GM12878 (cell line): ENCODE measurements around the gene DPY19L1. TPM values are rescaled to one million over a fixed set of nuclear protein-coding genes. Genes with fewer than 3 reads are reported as not detected.

Source experiments
- ATAC-seq: fragments of 200-7000 bp; cut with Tn5 transposase; 3 replicates; pipeline ENCODE4 v1.9.1; 2020; ENCODE audit warnings: mild to moderate bottlenecking, moderate library complexity
- BruUV-seq: library from RNA; stranded (reverse); fragments of 400-500 nt; replicated peaks from 2 replicates; lab custom pipeline; 2021; lab: Mats Ljungman, UMichigan
- CTCF ChIA-PET: fragments of 300-600 bp; sonication (Branson Sonifier 250); formaldehyde crosslinking; extraction: SDS; loops from one replicate; lab custom pipeline; 2021; ENCODE audit warnings: inconsistent platforms; lab: Yijun Ruan, JAX
- POLR2A ChIA-PET: fragments of 350-600 bp; formaldehyde crosslinking; extraction: SDS; loops from one replicate; lab custom pipeline; 2021; ENCODE audit warnings: inconsistent platforms; lab: Charles Lee
- RAD21 ChIA-PET: fragments of 300-600 bp; sonication (Branson Sonifier 250); formaldehyde crosslinking; loops from one replicate; lab custom pipeline; 2023; ENCODE audit warnings: antibody characterized with exemption; ENCODE audit not compliant: unreplicated experiment; lab: Charles Lee
- SMC1A ChIA-PET: fragments of 300-600 bp; sonication (Branson Sonifier 250); formaldehyde crosslinking; loops from one replicate; lab custom pipeline; 2023; ENCODE audit not compliant: unreplicated experiment, uncharacterized antibody; lab: Charles Lee
- DNase-seq: peaks from one replicate; pipeline ENCODE4 v3.0.0-alpha.2; 2011; ENCODE audit warnings: low read depth, low spot score
- FAIRE-seq: peaks from 3 replicates; lab custom pipeline; 2011; peaks lifted over from hg19 to GRCh38; lab: Jason Lieb, UNC
- H2AFZ ChIP-seq: 2 replicates; pipeline ENCODE4 v1.6.0; 2011; ENCODE audit warnings: low read depth, low read length, control low read depth; ENCODE audit not compliant: control insufficient read depth
- H3K27ac ChIP-seq: 2 replicates; pipeline ENCODE4 v1.5.1; 2011; ENCODE audit warnings: control low read depth; ENCODE audit not compliant: control insufficient read depth, insufficient read depth
- H3K27me3 ChIP-seq, 2 experiments: replicated peaks in 1 of 2; 2 replicates each; pipeline versions ENCODE4 v1.6.0 to v1.6.1; 2011; ENCODE audit warnings: low read length in 1 of 2; ENCODE audit not compliant: control insufficient read depth in 2 of 2, insufficient read depth in 2 of 2
- H3K36me3 ChIP-seq, 2 experiments: 2 replicates each; pipeline ENCODE4 v1.5.1; 2011; ENCODE audit warnings: low read length in 1 of 2; ENCODE audit not compliant: control insufficient read depth in 2 of 2, insufficient read depth in 2 of 2
- H3K4me1 ChIP-seq: 2 replicates; pipeline ENCODE4 v1.6.1; 2011; ENCODE audit warnings: mild to moderate bottlenecking, low read length, moderate library complexity, mixed read lengths; ENCODE audit not compliant: control insufficient read depth, insufficient read depth
- H3K4me2 ChIP-seq: 2 replicates; pipeline ENCODE4 v1.6.0; 2011; ENCODE audit warnings: control low read depth; ENCODE audit not compliant: control insufficient read depth, insufficient read depth
- H3K4me3 ChIP-seq: fragments of 200-600 bp; sonication (generic); 2 replicates; pipeline ENCODE4 v1.5.1; 2016
- H3K79me2 ChIP-seq: 2 replicates; pipeline ENCODE4 v1.6.0; 2011; ENCODE audit warnings: low read length; ENCODE audit not compliant: control insufficient read depth, insufficient read depth
- H3K9ac ChIP-seq: 2 replicates; pipeline ENCODE4 v1.8.0; 2011; ENCODE audit warnings: low read length, control low read depth, mixed read lengths; ENCODE audit not compliant: control insufficient read depth, insufficient read depth
- H3K9me3 ChIP-seq: replicated peaks from 3 replicates; pipeline ENCODE4 v1.5.1; 2011; ENCODE audit warnings: mild to moderate bottlenecking, low read length; ENCODE audit not compliant: control insufficient read depth, insufficient read depth
- H4K20me1 ChIP-seq: 2 replicates; pipeline ENCODE4 v1.6.0; 2011; ENCODE audit not compliant: control insufficient read depth, insufficient read depth
- BMI1 ChIP-seq: fragments of 450-650 bp; IDR thresholded peaks from 2 replicates; pipeline ENCODE4 v1.6.1; 2016; ENCODE audit warnings: mild to moderate bottlenecking, moderate library complexity, borderline replicate concordance
- CBX5 ChIP-seq: sonication (generic); IDR thresholded peaks from 2 replicates; pipeline ENCODE4 v1.6.1; 2016; ENCODE audit warnings: low read depth, moderate library complexity, mild to moderate bottlenecking, inconsistent platforms
- CREM ChIP-seq: IDR thresholded peaks from 2 replicates; pipeline ENCODE4 v1.6.1; 2014; ENCODE audit warnings: antibody characterized with exemption, low read depth
- MXI1 ChIP-seq: fragments of 150-350 bp; IDR thresholded peaks from 2 replicates; pipeline ENCODE4 v1.6.1; 2011; ENCODE audit warnings: low read depth, mild to moderate bottlenecking, inconsistent platforms, low read length, improper control_type of control experiment
- NRF1 ChIP-seq: conservative IDR thresholded peaks from 2 replicates; pipeline ENCODE4 v1.6.1; 2011; ENCODE audit warnings: mild to moderate bottlenecking, low read depth, low read length, improper control_type of control experiment
- RAD21 ChIP-seq: IDR thresholded peaks from 2 replicates; pipeline ENCODE4 v1.6.1; 2011; ENCODE audit warnings: mild to moderate bottlenecking, low read depth, low read length, moderate library complexity; ENCODE audit not compliant: insufficient read depth
- SIN3A ChIP-seq: IDR thresholded peaks from 2 replicates; pipeline ENCODE4 v1.6.1; 2012; ENCODE audit warnings: low read depth, low read length, improper control_type of control experiment
- SUPT20H ChIP-seq: IDR thresholded peaks from 2 replicates; pipeline ENCODE4 v1.6.1; 2011; ENCODE audit warnings: low read depth, mild to moderate bottlenecking, low read length, moderate library complexity, borderline replicate concordance; ENCODE audit not compliant: control insufficient read depth
- WGBS: methylation state at CpG from one replicate; pipeline ENCODE4 v1.1.6; 2016; ENCODE audit warnings: low lambda C conversion rate; ENCODE audit not compliant: insufficient replicate concordance, insufficient coverage; ENCODE audit errors: missing lambda C conversion rate; 5-methylcytosine and 5-hydroxymethylcytosine counted together
- in situ Hi-C: fragments of 300-500 bp; cut with MboI; formaldehyde crosslinking; loops from 9 replicates; pipeline ENCODE4 v1.14.3; 2018; ENCODE audit warnings: mixed read lengths
- intact Hi-C: fragments of 100-400 bp; cut with micrococcal nuclease; formaldehyde crosslinking; loops from one replicate; pipeline ENCODE4 v1.14.2; 2022; ENCODE audit not compliant: unreplicated experiment
- polyA plus RNA-seq, 11 experiments: library from polyadenylated mRNA; depleted of rRNA in 4 of 11; unstranded in 6 of 11; stranded (reverse) in 5 of 11; fragments of >200 nt; fragmentation: Nextera tagmentation in 4 of 11; fragmentation: Illumina TruSeq in 1 of 11; extraction: Ambion mirVana in 4 of 11; extraction: Trizol in 1 of 11; gene quantifications; 1 replicate in 1 of 11; 2 replicates in 10 of 11; pipeline versions ENCODE4 v1.2.1 to v1.2.3, GENCODE V29; 2011 to 2016; ENCODE audit warnings: inconsistent platforms in 2 of 11, missing spikeins in 2 of 11, low read depth in 1 of 11
- total RNA-seq, 4 experiments: library from RNA; depleted of rRNA in 3 of 4; stranded (reverse); fragments of >200 nt in 3 of 4; fragmentation: Illumina TruSeq in 1 of 4; extraction: Trizol in 1 of 4; gene quantifications; 2 replicates each; pipeline versions ENCODE4 v1.2.1 to v1.2.3, GENCODE V29; 2013 to 2021
- TF ChIP-seq, protein P1 (sequence below), 3 experiments: IDR thresholded peaks in 2 of 3; conservative IDR thresholded peaks in 1 of 3; 2 replicates each; pipeline ENCODE4 v1.5.1; 2011; ENCODE audit warnings: low read depth in 3 of 3, low read length in 3 of 3, mild to moderate bottlenecking in 3 of 3, control low read depth in 2 of 3, moderate library complexity in 2 of 3, inconsistent platforms in 1 of 3, mixed read lengths in 1 of 3; ENCODE audit not compliant: control insufficient read depth in 2 of 3, insufficient read depth in 1 of 3; ENCODE audit errors: extremely low read depth in 1 of 3
- TF ChIP-seq, protein P2 (sequence below): IDR thresholded peaks from 2 replicates; pipeline ENCODE4 v1.6.1; 2012; ENCODE audit warnings: mild to moderate bottlenecking, low read depth, low read length

Gene DPY19L1
- total and polyA plus RNA-seq, 10 of the 15 experiments (the other 5 are each of a cell fraction or from before 2014, with no cell fraction given): 0.47 to 35.4 (median 3.8) TPM

DNA sequence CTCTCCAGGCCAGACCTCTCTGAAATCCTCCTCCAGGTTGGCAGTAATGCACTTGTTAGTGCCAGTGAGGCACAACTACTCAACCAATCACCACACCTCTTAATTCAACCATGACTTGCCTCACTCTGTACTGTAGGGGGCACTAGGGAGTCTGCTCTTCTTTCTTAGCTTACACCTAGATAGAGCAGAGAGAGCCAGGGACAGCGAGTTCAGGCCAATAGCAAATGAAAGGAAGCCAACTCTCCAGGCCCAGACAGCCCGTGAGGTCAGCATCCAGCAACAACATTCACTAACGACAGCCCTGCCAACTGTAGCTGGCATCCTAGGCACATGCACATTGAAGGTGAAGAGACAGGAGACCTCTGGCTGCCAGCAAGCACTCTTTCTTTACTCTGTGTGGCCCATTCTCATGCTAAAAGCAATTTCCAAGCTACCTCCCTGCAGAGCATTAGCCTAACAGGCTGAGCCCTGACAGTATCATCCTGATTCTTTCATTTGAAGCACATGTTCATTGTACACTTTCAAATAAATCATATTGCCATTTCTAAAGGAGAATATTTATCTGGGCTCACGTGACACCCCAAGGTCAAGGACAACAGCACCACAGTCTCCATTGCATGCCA is 136.3 kb downstream of the DPY19L1 start:
- H3K36me3 ChIP-seq: no peaks in the 10 kb centered on the region
- no peak overlapping the region for H2AFZ ChIP-seq
- SMC1A ChIA-PET: interaction anchor here (1.2 to 1.3 kb wide), 2 partner anchors 133 to 226 kb away, joined by 3 to 5 read pairs; no protein-coding TSS in a partner anchor
- CTCF ChIA-PET: interaction anchor here (0.9 to 1.0 kb wide), 2 partner anchors 27 to 215 kb away, joined by 3 to 5 read pairs; no protein-coding TSS in a partner anchor
- TF ChIP-seq, protein P1, sequence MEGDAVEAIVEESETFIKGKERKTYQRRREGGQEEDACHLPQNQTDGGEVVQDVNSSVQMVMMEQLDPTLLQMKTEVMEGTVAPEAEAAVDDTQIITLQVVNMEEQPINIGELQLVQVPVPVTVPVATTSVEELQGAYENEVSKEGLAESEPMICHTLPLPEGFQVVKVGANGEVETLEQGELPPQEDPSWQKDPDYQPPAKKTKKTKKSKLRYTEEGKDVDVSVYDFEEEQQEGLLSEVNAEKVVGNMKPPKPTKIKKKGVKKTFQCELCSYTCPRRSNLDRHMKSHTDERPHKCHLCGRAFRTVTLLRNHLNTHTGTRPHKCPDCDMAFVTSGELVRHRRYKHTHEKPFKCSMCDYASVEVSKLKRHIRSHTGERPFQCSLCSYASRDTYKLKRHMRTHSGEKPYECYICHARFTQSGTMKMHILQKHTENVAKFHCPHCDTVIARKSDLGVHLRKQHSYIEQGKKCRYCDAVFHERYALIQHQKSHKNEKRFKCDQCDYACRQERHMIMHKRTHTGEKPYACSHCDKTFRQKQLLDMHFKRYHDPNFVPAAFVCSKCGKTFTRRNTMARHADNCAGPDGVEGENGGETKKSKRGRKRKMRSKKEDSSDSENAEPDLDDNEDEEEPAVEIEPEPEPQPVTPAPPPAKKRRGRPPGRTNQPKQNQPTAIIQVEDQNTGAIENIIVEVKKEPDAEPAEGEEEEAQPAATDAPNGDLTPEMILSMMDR (IDR thresholded peaks at IDR 0.05 in 2 of 3, conservative IDR thresholded peaks at IDR 0.05 in 1 of 3; ENCODE audit: control insufficient read depth in 2 of 3, extremely low read depth in 1 of 3, insufficient read depth in 1 of 3, low read depth in 3 of 3, low read length in 3 of 3): peak in 1 of 3 experiments; percentile 38; a peak in 2 of 6 replicates
- TF ChIP-seq SIN3A (no peak), RAD21 (0 out of 2 replicates have a peak, but pooled peaks have one; percentile 18)
- TF ChIP-seq, all 136 proteins: peak for 2
- no peaks in the 10 kb centered on the region for H3K4me1 ChIP-seq
- no peak overlapping the region for H3K27ac ChIP-seq
- no peak overlapping the region for H3K9ac ChIP-seq
- POLR2A ChIA-PET: no interaction called here
- H3K79me2 ChIP-seq: no peaks in the 10 kb centered on the region
- WGBS: 14% methylated on average over 4 of the region's 4 CpGs
- no peaks in the 10 kb centered on the region for H4K20me1 ChIP-seq
- RAD21 ChIA-PET: interaction anchor here (1.7 kb wide), 1 partner anchor 133 kb away, joined by 4 read pairs; no protein-coding TSS in a partner anchor
- ATAC-seq (peak; percentile 49; the same call in 2 of the 3 replicates), DNase-seq (no peak), FAIRE-seq (peak; percentile 31)
- H3K27me3 ChIP-seq: no peaks in the 10 kb centered on the region
- BruUV-seq: no TSS peak
- no peaks in the 10 kb centered on the region for H3K9me3 ChIP-seq
- no peak overlapping the region for H3K4me2 ChIP-seq
- intact Hi-C loops: no loop called here
- H3K4me3 ChIP-seq: no peak overlapping the region
- in situ Hi-C loops: no loop called here

DNA sequence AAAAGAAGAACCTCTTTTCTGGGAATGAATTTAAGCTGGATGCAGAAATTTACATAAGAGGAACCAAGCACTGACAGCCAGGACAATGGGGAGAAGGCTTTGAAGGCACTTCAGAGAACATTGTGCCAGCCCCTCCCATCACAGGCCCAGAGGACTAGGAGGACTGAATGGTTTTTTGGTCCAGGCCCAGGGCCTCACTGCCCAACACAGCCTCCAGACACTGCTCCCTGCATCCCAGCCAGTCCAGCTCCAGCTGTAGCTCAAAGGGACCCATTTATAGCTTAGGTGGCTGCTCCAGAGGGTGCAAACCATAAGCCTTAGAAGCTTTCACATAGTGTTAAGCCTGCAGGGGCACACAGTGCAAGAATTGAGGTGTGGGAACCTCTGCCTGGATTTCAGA is 142.1 kb downstream of the DPY19L1 start:
- no peak for FAIRE-seq
- ChIA-PET SMC1A (no interaction called here), CTCF (no interaction called here), POLR2A (no interaction called here), RAD21 (no interaction called here)
- Histone ChIP-seq H3K4me3 (no peak overlapping the region), H3K4me1 (no peaks in the 10 kb centered on the region), H3K36me3 (no peaks in the 10 kb centered on the region), H3K9me3 (no peaks in the 10 kb centered on the region), H3K27ac (no peak overlapping the region), H3K4me2 (no peak overlapping the region), H3K79me2 (no peaks in the 10 kb centered on the region), H3K9ac (no peak overlapping the region), H2AFZ (no peak overlapping the region), H4K20me1 (no peaks in the 10 kb centered on the region), H3K27me3 (no peaks in the 10 kb centered on the region)
- no peak for ATAC-seq
- in situ Hi-C loops (no loop called here), intact Hi-C loops (no loop called here)
- BruUV-seq: no TSS peak
- DNase-seq: no peak
- TF ChIP-seq, protein P2, sequence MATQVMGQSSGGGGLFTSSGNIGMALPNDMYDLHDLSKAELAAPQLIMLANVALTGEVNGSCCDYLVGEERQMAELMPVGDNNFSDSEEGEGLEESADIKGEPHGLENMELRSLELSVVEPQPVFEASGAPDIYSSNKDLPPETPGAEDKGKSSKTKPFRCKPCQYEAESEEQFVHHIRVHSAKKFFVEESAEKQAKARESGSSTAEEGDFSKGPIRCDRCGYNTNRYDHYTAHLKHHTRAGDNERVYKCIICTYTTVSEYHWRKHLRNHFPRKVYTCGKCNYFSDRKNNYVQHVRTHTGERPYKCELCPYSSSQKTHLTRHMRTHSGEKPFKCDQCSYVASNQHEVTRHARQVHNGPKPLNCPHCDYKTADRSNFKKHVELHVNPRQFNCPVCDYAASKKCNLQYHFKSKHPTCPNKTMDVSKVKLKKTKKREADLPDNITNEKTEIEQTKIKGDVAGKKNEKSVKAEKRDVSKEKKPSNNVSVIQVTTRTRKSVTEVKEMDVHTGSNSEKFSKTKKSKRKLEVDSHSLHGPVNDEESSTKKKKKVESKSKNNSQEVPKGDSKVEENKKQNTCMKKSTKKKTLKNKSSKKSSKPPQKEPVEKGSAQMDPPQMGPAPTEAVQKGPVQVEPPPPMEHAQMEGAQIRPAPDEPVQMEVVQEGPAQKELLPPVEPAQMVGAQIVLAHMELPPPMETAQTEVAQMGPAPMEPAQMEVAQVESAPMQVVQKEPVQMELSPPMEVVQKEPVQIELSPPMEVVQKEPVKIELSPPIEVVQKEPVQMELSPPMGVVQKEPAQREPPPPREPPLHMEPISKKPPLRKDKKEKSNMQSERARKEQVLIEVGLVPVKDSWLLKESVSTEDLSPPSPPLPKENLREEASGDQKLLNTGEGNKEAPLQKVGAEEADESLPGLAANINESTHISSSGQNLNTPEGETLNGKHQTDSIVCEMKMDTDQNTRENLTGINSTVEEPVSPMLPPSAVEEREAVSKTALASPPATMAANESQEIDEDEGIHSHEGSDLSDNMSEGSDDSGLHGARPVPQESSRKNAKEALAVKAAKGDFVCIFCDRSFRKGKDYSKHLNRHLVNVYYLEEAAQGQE: no peak
- TF ChIP-seq MXI1 (no peak), BMI1 (no peak), CREM (no peak), SUPT20H (no peak), CBX5 (no peak), NRF1 (no peak)
